ENCODE results near the gene ORAI2. TPM values are rescaled to one million over a fixed set of nuclear protein-coding genes. Genes with fewer than 3 reads are reported as not detected.

Gene ORAI2
- total RNA-seq, 1 donor from 2014 or later = 47.4 TPM

- DNase-seq (ENCODE audit: low spot score) = no peak
- H3K4me1 Mint-ChIP-seq (ENCODE audit: low read depth) = no peaks in the 10 kb centered on the region
- H3K9me3 Mint-ChIP-seq (ENCODE audit: low read depth) = no peaks in the 10 kb centered on the region
- H3K27me3 Mint-ChIP-seq (ENCODE audit: low read depth) = no peaks in the 10 kb centered on the region
- no peak overlapping the region for H3K27ac Mint-ChIP-seq (ENCODE audit: unreplicated experiment)
- no peak overlapping the region for H3K4me3 Mint-ChIP-seq (ENCODE audit: unreplicated experiment)
- H3K36me3 Mint-ChIP-seq (ENCODE audit: low read depth) = peaks cover 29% of the 10 kb centered on the region
- TF ChIP-seq CTCF (IDR thresholded peaks at IDR 0.05) = no peak
Measured at GRCh38 chr7:102421706-102422240, 11.6 kb upstream of the ORAI2 start.

- H3K27me3 Mint-ChIP-seq (ENCODE audit: low read depth) = no peaks in the 10 kb centered on the region
- H3K4me3 Mint-ChIP-seq (ENCODE audit: unreplicated experiment) = no peak overlapping the region
- no peaks in the 10 kb centered on the region for H3K9me3 Mint-ChIP-seq (ENCODE audit: low read depth)
- peaks cover 27% of the 10 kb centered on the region for H3K36me3 Mint-ChIP-seq (ENCODE audit: low read depth)
- H3K4me1 Mint-ChIP-seq (ENCODE audit: low read depth) = no peaks in the 10 kb centered on the region
- DNase-seq (ENCODE audit: low spot score) = no peak
- TF ChIP-seq CTCF (IDR thresholded peaks at IDR 0.05) = no peak
- no peak overlapping the region for H3K27ac Mint-ChIP-seq (ENCODE audit: unreplicated experiment)
Measured at GRCh38 chr7:102424129-102424551, 9.2 kb upstream of the ORAI2 start.

GRCh38 chr7:102424787-102425218 is 8.6 kb upstream of the ORAI2 start:
- peaks cover 25% of the 10 kb centered on the region for H3K36me3 Mint-ChIP-seq (ENCODE audit: low read depth)
- H3K4me1 Mint-ChIP-seq (ENCODE audit: low read depth) = peaks cover 6% of the 10 kb centered on the region
- DNase-seq (ENCODE audit: low spot score) = no peak
- no peak for TF ChIP-seq CTCF (IDR thresholded peaks at IDR 0.05)
- no peaks in the 10 kb centered on the region for H3K9me3 Mint-ChIP-seq (ENCODE audit: low read depth)
- no peak overlapping the region for H3K4me3 Mint-ChIP-seq (ENCODE audit: unreplicated experiment)
- no peaks in the 10 kb centered on the region for H3K27me3 Mint-ChIP-seq (ENCODE audit: low read depth)
- no peak overlapping the region for H3K27ac Mint-ChIP-seq (ENCODE audit: unreplicated experiment)

- Mint-ChIP-seq H3K36me3 (ENCODE audit: low read depth) (peaks cover 21% of the 10 kb centered on the region), H3K27ac (ENCODE audit: unreplicated experiment) (no peak overlapping the region), H3K4me1 (ENCODE audit: low read depth) (peaks cover 7% of the 10 kb centered on the region), H3K4me3 (ENCODE audit: unreplicated experiment) (no peak overlapping the region), H3K27me3 (ENCODE audit: low read depth) (no peaks in the 10 kb centered on the region), H3K9me3 (ENCODE audit: low read depth) (no peaks in the 10 kb centered on the region)
- TF ChIP-seq CTCF (IDR thresholded peaks at IDR 0.05) = no peak
- no peak for DNase-seq (ENCODE audit: low spot score)
Measured at GRCh38 chr7:102425639-102426267, 7.6 kb upstream of the ORAI2 start.

GRCh38 chr7:102426268-102427018 is 6.9 kb upstream of the ORAI2 start:
- DNase-seq (ENCODE audit: low spot score) = no peak
- no peak overlapping the region for H3K4me3 Mint-ChIP-seq (ENCODE audit: unreplicated experiment)
- H3K36me3 Mint-ChIP-seq (ENCODE audit: low read depth) = peaks cover 19% of the 10 kb centered on the region
- peaks cover 9% of the 10 kb centered on the region for H3K4me1 Mint-ChIP-seq (ENCODE audit: low read depth)
- no peak overlapping the region for H3K27ac Mint-ChIP-seq (ENCODE audit: unreplicated experiment)
- H3K27me3 Mint-ChIP-seq (ENCODE audit: low read depth) = no peaks in the 10 kb centered on the region
- H3K9me3 Mint-ChIP-seq (ENCODE audit: low read depth) = no peaks in the 10 kb centered on the region
- no peak for TF ChIP-seq CTCF (IDR thresholded peaks at IDR 0.05)

Measured in chondrocyte (in vitro differentiated cells).